GM13976 (cell line): ENCODE data around the gene ECHDC3.

ENCODE experiments used
- DNase-seq: peaks from one replicate; pipeline ENCODE4 v3.0.0; 2012; ENCODE audit warnings: low spot score
- CTCF ChIP-seq: IDR thresholded peaks from 2 replicates; pipeline ENCODE4 v1.5.1; 2012; ENCODE audit warnings: borderline replicate concordance, mild to moderate bottlenecking; ENCODE audit not compliant: insufficient read depth; ENCODE audit errors: extremely low read depth, missing control alignments, control extremely low read depth
- in situ Hi-C: fragments of 300-500 bp; cut with MboI; formaldehyde crosslinking; loops from one replicate; pipeline ENCODE4 v1.12.0; 2022; ENCODE audit warnings: low sequenced_read_pairs, mixed read lengths, inconsistent platforms; ENCODE audit not compliant: unreplicated experiment

ECHDC3 gene

GRCh38 chr10:11787846-11788245 is 45.7 kb downstream of the ECHDC3 start:
- TF ChIP-seq CTCF = no peak
- DNase-seq = no peak
- in situ Hi-C loops = loop anchor here (10.0 kb wide), 1 partner anchor 197 kb away; no protein-coding TSS in a partner anchor

GRCh38 chr10:11789306-11789705 is 47.1 kb downstream of the ECHDC3 start:
- no peak for DNase-seq
- in situ Hi-C loops = loop anchor here (10.0 kb wide), 1 partner anchor 195 kb away; no protein-coding TSS in a partner anchor
- no peak for TF ChIP-seq CTCF

GRCh38 chr10:11789956-11790355 is 47.8 kb downstream of the ECHDC3 start:
- no peak for TF ChIP-seq CTCF
- in situ Hi-C loops = loop anchor here (10.0 kb wide), 1 partner anchor 195 kb away; no protein-coding TSS in a partner anchor
- DNase-seq = no peak

GRCh38 chr10:11793762-11794479 is 51.7 kb downstream of the ECHDC3 start:
- TF ChIP-seq CTCF = no peak
- in situ Hi-C loops = no loop called here
- DNase-seq = no peak

GRCh38 chr10:11794566-11794965 is 52.4 kb downstream of the ECHDC3 start:
- no peak for DNase-seq
- no peak for TF ChIP-seq CTCF
- in situ Hi-C loops = no loop called here

- in situ Hi-C loops = no loop called here
- no peak for TF ChIP-seq CTCF
- DNase-seq = no peak
Observed at GRCh38 chr10:11795101-11795920, 53.1 kb downstream of the ECHDC3 start.
